NCI-H69 (cell line): ENCODE measurements around the gene NCAPD3.
"Not testable (repeated sequence)": the region's sequence is repeated elsewhere in the genome, so short reads cannot be mapped to it uniquely, and the experiment has no call there.

Experiments
- DNase-seq: peaks from one replicate; lab custom pipeline; 2025; lab: John Stamatoyannopoulos, UW

Gene NCAPD3

DNA sequence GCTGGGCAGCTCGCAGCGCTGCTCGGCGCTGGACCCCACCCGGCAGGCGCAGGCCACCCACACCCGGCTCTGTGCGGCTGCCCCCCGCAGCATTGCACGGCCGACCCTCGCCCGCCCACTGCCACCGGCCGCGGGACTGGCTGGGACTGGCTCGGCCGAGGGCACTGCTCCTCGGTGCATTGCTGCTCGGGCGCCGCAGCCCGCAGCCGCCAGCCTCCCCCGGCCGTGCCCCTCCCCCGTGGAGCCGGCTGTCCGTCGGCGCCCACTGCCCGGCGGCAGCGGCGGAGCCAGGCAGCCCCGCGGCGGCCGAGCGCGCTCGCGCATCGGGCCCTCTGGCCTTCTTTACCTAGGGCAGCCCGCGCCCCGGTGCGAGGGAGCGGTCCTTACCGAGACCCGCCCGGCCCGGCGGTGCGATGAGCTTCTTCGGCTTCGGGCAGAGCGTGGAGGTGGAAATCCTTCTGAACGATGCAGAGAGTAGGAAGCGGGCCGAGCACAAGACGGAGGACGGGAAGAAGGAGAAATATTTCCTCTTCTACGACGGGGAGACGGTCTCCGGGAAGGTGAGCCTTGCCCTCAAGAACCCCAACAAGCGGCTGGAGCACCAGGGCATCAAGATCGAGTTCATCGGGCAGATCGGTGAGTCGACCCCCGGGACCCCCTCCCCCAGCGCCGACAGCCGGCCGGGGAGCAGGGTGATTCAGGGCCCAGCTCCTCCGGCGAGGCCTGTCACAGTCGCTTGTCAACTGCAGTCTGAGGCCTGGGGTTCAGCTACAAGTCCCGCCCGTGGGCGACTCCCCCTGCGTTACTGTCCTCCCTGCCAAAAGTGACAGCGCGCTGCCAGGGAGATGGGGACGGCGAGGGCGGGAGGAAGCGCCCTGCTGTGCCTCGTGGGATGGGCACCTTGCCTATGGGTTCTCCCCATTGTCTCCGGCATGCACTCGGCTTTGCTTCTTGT, 1.2 kb upstream of the NCAPD3 start:
- peak; percentile 90 for DNase-seq

DNA sequence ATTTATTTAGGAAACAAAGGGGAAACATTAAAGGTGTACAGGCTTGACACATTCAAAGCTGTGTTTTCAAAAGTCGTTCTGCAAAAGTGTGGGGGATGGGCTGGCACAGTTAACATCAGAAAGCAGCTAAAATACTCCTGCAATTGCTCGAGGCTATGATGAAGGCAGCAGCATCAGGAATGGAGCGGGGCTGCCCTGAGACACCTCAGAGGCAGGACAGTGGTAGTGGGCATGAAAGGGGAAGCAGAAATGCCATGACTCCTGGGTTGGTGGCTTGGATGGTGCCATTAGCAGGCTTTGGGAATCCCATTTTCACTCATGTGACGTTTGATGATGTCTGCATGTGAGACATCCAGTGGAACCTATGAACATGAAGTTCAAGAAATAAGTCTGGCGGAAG, 646 bp downstream of the NCAPD3 start:
- DNase-seq = peak; percentile 33

GRCh38 chr11:134216816-134217215, 7.0 kb downstream of the NCAPD3 start:
- no peak for DNase-seq

- no peak for DNase-seq
These were observed 7.9 kb downstream of the NCAPD3 start for GRCh38 chr11:134215836-134216235.

DNA sequence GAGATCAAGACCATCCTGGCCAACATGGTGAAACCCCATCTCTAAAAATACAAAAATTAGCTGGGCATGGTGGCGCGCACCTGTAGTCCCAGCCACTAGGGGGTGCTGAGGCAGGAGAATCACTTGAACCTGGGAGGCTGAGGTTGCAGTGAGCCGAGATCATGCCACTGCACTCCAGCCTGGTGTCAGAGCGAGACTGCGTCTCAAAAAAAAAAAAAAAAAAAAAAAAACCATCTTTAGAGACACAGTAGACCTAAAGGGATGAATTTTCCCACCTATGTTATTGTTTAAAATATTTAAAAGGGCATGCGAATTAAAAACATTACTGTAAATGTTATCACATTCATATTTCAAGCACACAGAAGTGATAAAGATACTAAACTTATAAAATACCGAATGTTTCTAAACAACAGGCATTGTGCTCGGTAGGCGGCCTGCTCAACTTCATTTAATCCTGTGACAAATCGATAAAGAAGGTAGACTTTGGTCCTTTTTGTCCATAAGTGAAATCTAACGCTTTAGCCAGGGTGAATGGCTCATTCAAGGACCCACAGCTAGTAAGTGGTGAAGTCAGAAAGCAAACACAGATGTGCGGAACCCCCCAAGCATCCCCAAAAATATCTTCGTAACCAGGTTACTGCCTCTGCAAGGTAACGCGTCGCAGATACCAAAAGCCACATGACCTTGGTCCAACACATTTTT, 16.1 kb downstream of the NCAPD3 start:
- peak; percentile 55 for DNase-seq

DNA sequence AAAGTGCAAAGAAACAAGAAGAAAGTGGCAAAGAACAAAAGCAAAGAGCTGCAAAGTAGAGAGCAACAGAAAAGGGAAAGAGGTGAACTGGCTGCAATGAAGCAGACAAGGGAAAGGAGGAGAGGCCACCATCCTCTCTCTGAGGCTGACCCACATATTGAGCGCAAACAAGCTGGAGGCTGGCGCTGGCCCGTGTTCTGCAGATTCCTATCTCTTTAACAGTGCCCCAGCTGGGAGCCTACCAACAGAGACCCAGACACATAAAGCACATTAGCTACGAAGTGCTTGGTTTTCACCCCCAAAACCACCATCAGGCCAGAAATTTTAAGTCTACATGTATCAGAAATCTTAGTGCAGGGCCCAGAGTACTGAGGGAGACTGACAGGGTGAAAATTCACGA, 17.6 kb downstream of the NCAPD3 start:
- no peak for DNase-seq

DNA sequence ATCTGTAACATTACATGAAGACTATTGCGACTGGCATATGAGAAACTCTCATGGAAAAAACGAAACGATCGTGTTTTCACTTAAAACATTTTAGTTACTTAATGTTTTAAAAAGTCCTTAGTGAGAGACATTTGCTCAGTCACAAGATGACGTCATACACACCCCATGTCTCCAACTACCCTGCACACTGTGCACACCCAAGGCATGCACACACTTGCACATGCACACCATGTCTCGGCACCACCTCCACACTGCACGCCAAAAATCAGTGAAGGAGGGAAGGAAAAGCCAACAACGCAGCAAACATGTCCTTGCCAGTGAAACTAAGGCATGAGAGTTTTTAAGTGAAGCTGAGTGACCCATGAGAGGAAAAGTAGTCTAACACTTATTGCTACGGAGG, 18.0 kb downstream of the NCAPD3 start:
- DNase-seq = no peak

DNA sequence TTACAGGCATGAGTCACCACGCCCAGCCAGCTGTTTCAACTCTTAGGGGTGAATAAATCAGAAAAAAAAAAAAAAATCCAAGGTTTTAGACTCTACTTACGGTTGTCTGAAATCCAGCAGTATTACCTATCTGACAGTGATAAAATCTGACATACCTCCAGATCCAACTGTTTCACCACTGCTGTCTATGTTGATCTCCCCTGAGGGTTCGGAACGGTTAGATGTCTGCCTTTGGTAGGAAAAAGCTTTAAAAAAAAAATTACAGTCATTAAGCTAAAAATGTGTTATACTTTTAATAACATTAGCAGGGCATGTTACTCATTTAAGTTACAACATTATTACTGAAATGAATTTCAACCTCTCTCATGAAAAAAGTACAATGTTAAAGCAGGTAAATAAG, 21.1 kb downstream of the NCAPD3 start:
- no peak for DNase-seq

GRCh38 chr11:134200688-134201087, 23.1 kb downstream of the NCAPD3 start:
- no peak for DNase-seq

- DNase-seq = no peak
These were observed 24.2 kb downstream of the NCAPD3 start for GRCh38 chr11:134199531-134199930.

- DNase-seq = no peak
These were observed 27.0 kb downstream of the NCAPD3 start for GRCh38 chr11:134196756-134197155.

DNA sequence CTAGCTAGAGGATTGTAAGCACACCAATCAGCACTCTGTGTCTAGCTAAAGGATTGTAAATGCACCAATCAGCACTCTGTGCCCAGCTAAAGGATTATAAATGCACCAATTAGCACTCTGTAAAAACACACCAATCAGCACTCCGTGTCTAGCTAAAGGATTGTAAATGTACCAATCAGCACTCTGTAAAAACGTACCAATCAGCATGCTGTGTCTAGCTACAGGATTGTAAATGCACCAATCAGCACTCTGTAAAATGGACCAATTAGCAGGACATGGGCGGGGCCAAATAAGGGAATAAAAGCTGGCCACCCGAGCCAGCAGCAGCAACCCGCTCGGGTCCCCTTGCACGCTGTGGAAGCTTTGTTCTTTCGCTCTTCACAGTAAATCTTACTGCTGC, 35.7 kb downstream of the NCAPD3 start:
- not testable (repeated sequence) for DNase-seq

DNA sequence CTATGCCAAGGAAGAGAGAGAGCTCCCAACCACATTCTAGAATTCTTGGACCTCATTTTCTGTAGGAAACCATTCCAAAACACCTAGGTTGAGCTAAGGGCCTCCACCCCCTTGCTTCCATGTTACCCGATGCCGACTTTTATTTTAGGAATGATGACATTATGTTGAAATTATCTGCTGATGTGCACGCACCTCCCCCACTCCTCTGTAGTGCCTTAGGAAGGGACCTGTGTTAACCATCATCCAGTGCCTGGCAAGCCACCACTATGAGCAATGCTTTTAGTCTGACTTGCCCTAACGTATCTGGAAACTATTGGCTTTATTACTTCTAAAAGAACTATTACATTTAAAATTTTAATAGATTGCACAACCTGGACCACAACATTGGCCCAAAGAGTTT, 42.1 kb downstream of the NCAPD3 start:
- DNase-seq = no peak

DNA sequence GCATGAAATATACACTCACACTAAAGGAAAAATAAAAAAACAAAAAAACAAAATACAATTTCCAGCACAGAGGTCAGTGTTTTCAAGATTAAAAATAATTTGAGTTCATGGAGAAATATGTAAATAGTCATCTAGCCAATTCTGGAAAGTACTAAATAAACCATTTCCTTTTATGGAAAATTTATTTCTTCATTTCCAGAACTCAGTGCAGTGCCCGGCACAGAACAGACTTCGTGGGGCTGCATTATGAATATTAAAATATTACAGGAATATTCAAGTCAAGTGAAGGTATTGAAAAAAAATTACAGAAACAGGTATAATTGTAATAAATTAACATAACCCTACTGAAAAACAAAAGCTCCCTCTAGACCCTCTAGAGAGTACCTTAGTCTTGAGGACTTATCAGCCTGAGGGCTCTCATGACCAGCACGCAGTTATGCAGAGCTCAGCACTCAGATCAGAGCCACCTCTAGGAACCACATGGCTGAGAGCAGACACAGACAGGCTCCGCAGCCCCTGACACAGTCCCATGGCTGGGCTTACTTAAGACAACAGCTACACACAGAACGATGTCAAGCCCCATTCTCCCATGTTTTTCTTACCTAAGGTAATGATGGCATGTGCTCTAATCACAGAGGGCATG, 45.6 kb downstream of the NCAPD3 start:
- DNase-seq = no peak

- no peak for DNase-seq
These were observed 47.5 kb downstream of the NCAPD3 start for GRCh38 chr11:134176284-134176683.

GRCh38 chr11:134173296-134173695, 50.5 kb downstream of the NCAPD3 start:
- no peak for DNase-seq

- no peak for DNase-seq
These were observed 51.8 kb downstream of the NCAPD3 start for GRCh38 chr11:134171951-134172350.

GRCh38 chr11:134170919-134171281, 52.9 kb downstream of the NCAPD3 start:
- DNase-seq = no peak

GRCh38 chr11:134170177-134170918, 53.4 kb downstream of the NCAPD3 start:
- no peak for DNase-seq

DNA sequence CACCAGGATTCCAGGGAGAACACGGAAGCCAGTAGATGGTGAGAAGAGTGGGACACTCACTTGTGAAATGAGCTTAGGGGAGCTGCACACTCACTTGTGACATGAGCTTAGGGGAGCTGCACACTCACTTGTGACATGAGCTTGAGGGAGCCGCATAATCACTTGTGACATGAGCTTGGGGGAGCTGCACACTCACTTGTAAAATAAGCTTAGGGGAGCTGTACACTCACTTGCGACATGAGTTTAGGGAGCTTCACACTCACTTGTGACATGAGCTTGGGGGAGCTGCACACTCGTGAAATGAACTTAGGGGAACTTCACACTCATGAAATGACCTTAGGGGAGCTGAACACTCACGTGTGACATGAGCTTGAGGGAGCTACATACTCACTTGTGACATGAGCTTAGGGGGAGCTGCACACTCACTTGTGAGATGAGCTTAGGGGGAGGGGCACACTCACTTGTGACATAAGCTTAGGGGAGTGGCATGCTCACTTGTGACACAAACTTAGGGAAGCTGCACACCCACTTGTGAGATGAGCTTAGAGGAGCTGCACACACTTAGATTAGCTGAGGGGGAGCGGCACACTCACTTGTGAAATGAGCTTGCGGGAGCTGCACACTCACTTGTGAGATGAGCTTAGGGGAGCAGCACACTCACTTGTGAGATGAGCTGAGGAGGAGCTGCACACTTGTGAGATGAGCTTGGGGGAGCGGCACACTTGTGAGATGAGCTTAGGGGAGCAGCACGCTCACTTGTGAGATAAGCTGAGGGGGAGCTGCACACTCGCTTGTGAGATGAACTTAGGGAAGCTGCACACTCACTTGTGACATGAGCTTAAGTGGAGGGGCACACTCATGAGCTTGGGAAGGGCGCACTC, 59.0 kb downstream of the NCAPD3 start:
- DNase-seq = peak; percentile 60

GRCh38 chr11:134159652-134160051, 64.1 kb downstream of the NCAPD3 start:
- DNase-seq = no peak
